ENCODE results near the gene ZFP90.

Gene ZFP90

GRCh38 chr16:68506331-68507053, 32.6 kb upstream of the ZFP90 start:
- H3K9ac ChIP-seq (ENCODE audit: low read length): no peak overlapping the region
- no peak overlapping the region for H3K27ac ChIP-seq (ENCODE audit: low read depth, low read length)
- H3K27me3 ChIP-seq (ENCODE audit: control insufficient read depth, insufficient read depth, low read length): peaks cover 4% of the 10 kb centered on the region
- no peaks in the 10 kb centered on the region for H3K36me3 ChIP-seq (ENCODE audit: control insufficient read depth, insufficient read depth, low read length)
- no peaks in the 10 kb centered on the region for H3K4me1 ChIP-seq (ENCODE audit: control insufficient read depth, insufficient read depth, low read length)
- H3K4me3 ChIP-seq (ENCODE audit: low read length): no peak overlapping the region

GRCh38 chr16:68508013-68508412, 31.1 kb upstream of the ZFP90 start:
- Histone ChIP-seq H3K27ac (ENCODE audit: low read depth, low read length) (no peak overlapping the region), H3K4me3 (ENCODE audit: low read length) (no peak overlapping the region), H3K9ac (ENCODE audit: low read length) (no peak overlapping the region), H3K4me1 (ENCODE audit: control insufficient read depth, insufficient read depth, low read length) (no peaks in the 10 kb centered on the region), H3K36me3 (ENCODE audit: control insufficient read depth, insufficient read depth, low read length) (no peaks in the 10 kb centered on the region), H3K27me3 (ENCODE audit: control insufficient read depth, insufficient read depth, low read length) (peaks cover 4% of the 10 kb centered on the region)

GRCh38 chr16:68508641-68509240, 30.4 kb upstream of the ZFP90 start:
- Histone ChIP-seq H3K9ac (ENCODE audit: low read length) (no peak overlapping the region), H3K36me3 (ENCODE audit: control insufficient read depth, insufficient read depth, low read length) (no peaks in the 10 kb centered on the region), H3K4me1 (ENCODE audit: control insufficient read depth, insufficient read depth, low read length) (no peaks in the 10 kb centered on the region), H3K27ac (ENCODE audit: low read depth, low read length) (no peak overlapping the region), H3K27me3 (ENCODE audit: control insufficient read depth, insufficient read depth, low read length) (peaks cover 4% of the 10 kb centered on the region), H3K4me3 (ENCODE audit: low read length) (no peak overlapping the region)

GRCh38 chr16:68509381-68509780, 29.7 kb upstream of the ZFP90 start:
- no peaks in the 10 kb centered on the region for H3K36me3 ChIP-seq (ENCODE audit: control insufficient read depth, insufficient read depth, low read length)
- H3K27ac ChIP-seq (ENCODE audit: low read depth, low read length): no peak overlapping the region
- H3K4me3 ChIP-seq (ENCODE audit: low read length): no peak overlapping the region
- peaks cover 4% of the 10 kb centered on the region for H3K27me3 ChIP-seq (ENCODE audit: control insufficient read depth, insufficient read depth, low read length)
- H3K4me1 ChIP-seq (ENCODE audit: control insufficient read depth, insufficient read depth, low read length): no peaks in the 10 kb centered on the region
- no peak overlapping the region for H3K9ac ChIP-seq (ENCODE audit: low read length)

GRCh38 chr16:68510775-68511174, 28.3 kb upstream of the ZFP90 start:
- Histone ChIP-seq H3K4me3 (ENCODE audit: low read length) (no peak overlapping the region), H3K27ac (ENCODE audit: low read depth, low read length) (no peak overlapping the region), H3K27me3 (ENCODE audit: control insufficient read depth, insufficient read depth, low read length) (peaks cover 4% of the 10 kb centered on the region), H3K4me1 (ENCODE audit: control insufficient read depth, insufficient read depth, low read length) (no peaks in the 10 kb centered on the region), H3K9ac (ENCODE audit: low read length) (no peak overlapping the region), H3K36me3 (ENCODE audit: control insufficient read depth, insufficient read depth, low read length) (no peaks in the 10 kb centered on the region)

GRCh38 chr16:68512183-68512582, 26.9 kb upstream of the ZFP90 start:
- peaks cover 4% of the 10 kb centered on the region for H3K27me3 ChIP-seq (ENCODE audit: control insufficient read depth, insufficient read depth, low read length)
- H3K4me1 ChIP-seq (ENCODE audit: control insufficient read depth, insufficient read depth, low read length): no peaks in the 10 kb centered on the region
- H3K27ac ChIP-seq (ENCODE audit: low read depth, low read length): no peak overlapping the region
- no peak overlapping the region for H3K9ac ChIP-seq (ENCODE audit: low read length)
- H3K4me3 ChIP-seq (ENCODE audit: low read length): no peak overlapping the region
- no peaks in the 10 kb centered on the region for H3K36me3 ChIP-seq (ENCODE audit: control insufficient read depth, insufficient read depth, low read length)

- Histone ChIP-seq H3K4me3 (ENCODE audit: low read length) (no peak overlapping the region), H3K27ac (ENCODE audit: low read depth, low read length) (no peak overlapping the region), H3K36me3 (ENCODE audit: control insufficient read depth, insufficient read depth, low read length) (no peaks in the 10 kb centered on the region), H3K9ac (ENCODE audit: low read length) (no peak overlapping the region), H3K27me3 (ENCODE audit: control insufficient read depth, insufficient read depth, low read length) (peaks cover 4% of the 10 kb centered on the region), H3K4me1 (ENCODE audit: control insufficient read depth, insufficient read depth, low read length) (no peaks in the 10 kb centered on the region)
Measured at GRCh38 chr16:68512742-68513141, 26.3 kb upstream of the ZFP90 start.

- no peak overlapping the region for H3K9ac ChIP-seq (ENCODE audit: low read length)
- no peaks in the 10 kb centered on the region for H3K4me1 ChIP-seq (ENCODE audit: control insufficient read depth, insufficient read depth, low read length)
- peaks cover 4% of the 10 kb centered on the region for H3K27me3 ChIP-seq (ENCODE audit: control insufficient read depth, insufficient read depth, low read length)
- no peak overlapping the region for H3K27ac ChIP-seq (ENCODE audit: low read depth, low read length)
- no peak overlapping the region for H3K4me3 ChIP-seq (ENCODE audit: low read length)
- no peaks in the 10 kb centered on the region for H3K36me3 ChIP-seq (ENCODE audit: control insufficient read depth, insufficient read depth, low read length)
Measured at GRCh38 chr16:68514511-68514910, 24.6 kb upstream of the ZFP90 start.

GRCh38 chr16:68517606-68518166, 21.4 kb upstream of the ZFP90 start:
- Histone ChIP-seq H3K4me1 (ENCODE audit: control insufficient read depth, insufficient read depth, low read length) (no peaks in the 10 kb centered on the region), H3K9ac (ENCODE audit: low read length) (no peak overlapping the region), H3K27me3 (ENCODE audit: control insufficient read depth, insufficient read depth, low read length) (no peaks in the 10 kb centered on the region), H3K27ac (ENCODE audit: low read depth, low read length) (no peak overlapping the region), H3K36me3 (ENCODE audit: control insufficient read depth, insufficient read depth, low read length) (no peaks in the 10 kb centered on the region), H3K4me3 (ENCODE audit: low read length) (no peak overlapping the region)

GRCh38 chr16:68519225-68519745, 19.8 kb upstream of the ZFP90 start:
- Histone ChIP-seq H3K27ac (ENCODE audit: low read depth, low read length) (no peak overlapping the region), H3K4me3 (ENCODE audit: low read length) (no peak overlapping the region), H3K4me1 (ENCODE audit: control insufficient read depth, insufficient read depth, low read length) (no peaks in the 10 kb centered on the region), H3K9ac (ENCODE audit: low read length) (no peak overlapping the region), H3K36me3 (ENCODE audit: control insufficient read depth, insufficient read depth, low read length) (no peaks in the 10 kb centered on the region), H3K27me3 (ENCODE audit: control insufficient read depth, insufficient read depth, low read length) (no peaks in the 10 kb centered on the region)

GRCh38 chr16:68520649-68521086, 18.4 kb upstream of the ZFP90 start:
- H3K27ac ChIP-seq (ENCODE audit: low read depth, low read length): no peak overlapping the region

GRCh38 chr16:68524069-68524820, 14.8 kb upstream of the ZFP90 start:
- Histone ChIP-seq H3K4me3 (ENCODE audit: low read length) (no peak overlapping the region), H3K36me3 (ENCODE audit: control insufficient read depth, insufficient read depth, low read length) (no peaks in the 10 kb centered on the region), H3K27me3 (ENCODE audit: control insufficient read depth, insufficient read depth, low read length) (no peaks in the 10 kb centered on the region), H3K9ac (ENCODE audit: low read length) (no peak overlapping the region), H3K27ac (ENCODE audit: low read depth, low read length) (no peak overlapping the region), H3K4me1 (ENCODE audit: control insufficient read depth, insufficient read depth, low read length) (peaks cover 3% of the 10 kb centered on the region)

More at GRCh38 chr16:68520649-68521086, 18.4 kb upstream of the ZFP90 start:
- no peaks in the 10 kb centered on the region for H3K4me1 ChIP-seq (ENCODE audit: control insufficient read depth, insufficient read depth, low read length)
- H3K4me3 ChIP-seq (ENCODE audit: low read length): peak overlapping the region; percentile 51
- no peaks in the 10 kb centered on the region for H3K36me3 ChIP-seq (ENCODE audit: control insufficient read depth, insufficient read depth, low read length)
- no peak overlapping the region for H3K9ac ChIP-seq (ENCODE audit: low read length)
- no peaks in the 10 kb centered on the region for H3K27me3 ChIP-seq (ENCODE audit: control insufficient read depth, insufficient read depth, low read length)
